GM19240 (cell line): ENCODE results near the gene DZIP1.

Experiments
- DNase-seq: peaks from one replicate; pipeline ENCODE4 v3.0.0; 2011; ENCODE audit warnings: low spot score; ENCODE audit not compliant: insufficient read length

The DZIP1 gene

GRCh38 chr13:95546919-95547318 lies 97.6 kb downstream of the DZIP1 start:
- no peak for DNase-seq

DNA sequence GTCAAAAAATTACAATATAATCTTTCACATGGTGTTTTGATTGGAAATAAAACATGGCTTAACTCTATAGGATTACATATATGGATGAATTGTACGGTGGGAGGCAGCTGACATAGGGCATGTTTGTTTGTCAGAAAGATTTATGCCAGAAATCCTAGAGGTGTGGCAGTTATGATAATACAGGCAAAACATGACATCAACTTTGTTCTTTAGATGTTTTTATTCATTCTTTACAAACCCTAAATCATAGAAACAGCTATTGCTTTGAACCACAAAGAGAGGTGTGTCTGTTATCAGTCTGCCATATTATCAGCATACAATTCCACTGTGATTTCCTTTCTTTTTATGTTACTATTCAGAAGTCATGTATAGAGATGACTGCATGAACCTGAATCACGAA lies 100.2 kb downstream of the DZIP1 start:
- DNase-seq = no peak

- DNase-seq = no peak
These were observed 102.5 kb downstream of the DZIP1 start for GRCh38 chr13:95541911-95542474.

DNA sequence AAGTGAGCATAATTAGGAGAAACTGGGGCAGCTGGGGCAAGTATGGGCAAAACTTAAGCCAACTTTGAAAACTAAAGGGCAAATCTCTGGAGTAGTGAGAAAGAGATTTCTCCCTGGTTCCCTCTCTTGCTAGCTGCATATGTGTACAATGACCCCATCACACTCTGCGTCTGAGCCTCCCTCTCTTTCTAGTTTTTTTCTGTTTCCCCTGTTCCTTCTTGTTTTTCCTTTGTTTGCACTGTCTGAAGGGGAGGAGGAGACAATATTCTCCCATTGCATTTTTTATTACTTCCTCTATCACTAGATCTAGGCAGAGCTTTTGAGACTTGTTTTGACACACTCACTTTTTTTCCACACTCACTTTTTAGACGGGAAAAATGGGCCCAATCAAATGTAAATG lies 103.2 kb downstream of the DZIP1 start:
- no peak for DNase-seq

GRCh38 chr13:95540888-95541287 lies 103.6 kb downstream of the DZIP1 start:
- DNase-seq = no peak

DNA sequence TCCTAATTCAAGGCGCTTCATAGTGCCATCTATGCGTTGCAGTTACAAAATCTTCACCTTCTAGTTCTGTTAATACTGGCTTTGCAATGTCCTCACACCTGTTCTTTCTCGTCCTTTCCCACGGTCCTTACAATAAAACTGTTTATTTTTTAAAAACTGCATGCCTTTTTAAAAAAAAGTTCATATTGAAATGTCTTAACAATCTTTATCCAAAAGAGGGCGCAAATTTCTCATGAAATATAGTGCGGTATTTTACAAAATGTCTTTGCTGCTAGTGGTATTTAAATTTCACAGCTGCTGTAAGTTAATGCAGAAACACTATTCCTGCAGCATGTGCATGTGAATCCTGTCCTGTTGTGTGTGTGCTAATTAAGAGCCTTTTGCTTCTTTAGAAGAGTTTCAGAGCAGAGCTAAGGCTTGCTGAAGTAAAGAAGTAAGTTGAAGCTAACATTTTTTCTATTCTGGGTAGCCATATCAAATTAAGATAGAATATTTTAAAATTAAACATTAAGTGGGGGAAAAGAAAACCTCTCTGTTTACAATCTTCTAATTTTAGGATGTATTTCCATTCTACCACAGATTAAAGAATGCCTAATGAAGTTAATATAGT lies 107.8 kb downstream of the DZIP1 start:
- no peak for DNase-seq

- DNase-seq = no peak
These were observed 109.3 kb downstream of the DZIP1 start for GRCh38 chr13:95535243-95535642.

DNA sequence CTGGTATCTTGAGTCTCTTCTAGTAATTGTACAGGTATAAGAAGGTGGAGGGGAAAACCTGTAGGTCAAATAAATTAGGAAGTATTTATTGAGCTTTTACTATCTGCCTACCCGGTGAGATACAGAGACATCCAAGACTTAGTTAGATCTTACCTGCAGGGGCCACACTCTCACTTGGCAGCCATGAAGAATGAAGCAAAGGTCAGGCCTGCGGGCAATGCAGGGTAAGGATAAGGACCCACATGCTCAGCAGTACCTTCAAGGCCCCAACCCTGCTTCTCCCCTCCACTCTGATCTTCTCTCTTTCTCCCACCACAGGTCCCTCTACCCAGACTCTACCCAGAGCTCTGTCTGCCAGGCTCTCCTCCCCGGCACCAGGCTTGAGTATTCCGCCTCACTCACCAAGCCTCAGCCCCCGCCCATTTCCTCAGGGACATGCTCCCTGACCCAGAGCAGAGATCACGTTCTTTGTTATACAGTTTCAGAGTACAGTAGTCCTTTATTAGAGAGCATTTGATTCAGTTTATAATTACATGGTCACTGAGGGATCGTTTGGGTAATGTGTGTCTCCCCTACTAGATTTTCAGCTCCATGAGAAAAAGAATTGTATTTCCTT lies 110.9 kb downstream of the DZIP1 start:
- DNase-seq = no peak

- DNase-seq = no peak
These were observed 114.3 kb downstream of the DZIP1 start for GRCh38 chr13:95530178-95530577.
